ENCODE data around the gene CLK1. TPM values are rescaled to one million over a fixed set of nuclear protein-coding genes. Genes with fewer than 3 reads are reported as not detected.
A peak's percentile ranks its signal among the peaks of the same experiment; 100 is the strongest.

CLK1 gene
- total and polyA plus RNA-seq, 2 of the 13 experiments (the other 11 are each of a cell fraction or from before 2014, with no cell fraction given), result 66.6 to 101 TPM

DNA sequence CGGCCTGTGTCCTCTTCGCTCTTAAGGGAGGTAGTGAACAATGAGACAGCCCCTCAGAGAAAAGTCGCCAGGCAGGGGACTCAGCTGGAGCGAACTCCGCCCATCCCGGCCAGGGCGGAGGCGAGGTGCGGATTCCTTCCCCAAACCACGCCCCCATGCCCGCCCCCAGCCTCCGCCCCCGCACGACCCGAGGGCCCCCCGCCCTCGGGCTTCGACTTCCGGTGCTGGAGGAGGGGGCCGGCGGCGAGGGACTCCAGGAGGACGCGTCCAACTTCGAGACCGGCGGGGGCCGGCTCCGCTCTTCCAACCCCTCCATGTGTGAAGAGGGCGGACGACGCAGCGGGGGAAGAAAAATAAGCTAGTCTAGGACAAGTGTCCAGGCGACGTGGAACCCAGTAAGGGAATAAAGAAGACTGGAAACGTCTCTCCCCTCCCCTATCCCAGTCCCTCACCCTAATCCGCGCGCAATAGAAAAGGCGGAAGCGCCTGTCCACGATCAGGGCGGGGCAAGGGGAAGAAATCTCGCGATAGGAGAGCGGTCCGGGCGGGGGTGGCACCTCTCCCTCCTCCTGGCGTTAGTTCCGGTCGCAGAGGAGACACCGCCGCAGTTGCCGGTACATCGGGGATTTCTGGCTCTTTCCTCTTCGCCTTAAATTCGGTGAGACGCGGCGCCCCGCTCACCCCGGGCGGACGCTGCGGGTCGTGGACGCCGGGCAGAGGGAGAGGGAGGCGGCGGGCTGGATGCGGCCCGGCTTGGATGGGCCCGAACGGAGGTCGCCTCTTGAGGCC, 52.9 kb downstream of the CLK1 start, which contains the start of gene BZW1 (continued):
- TF ChIP-seq, protein P1, sequence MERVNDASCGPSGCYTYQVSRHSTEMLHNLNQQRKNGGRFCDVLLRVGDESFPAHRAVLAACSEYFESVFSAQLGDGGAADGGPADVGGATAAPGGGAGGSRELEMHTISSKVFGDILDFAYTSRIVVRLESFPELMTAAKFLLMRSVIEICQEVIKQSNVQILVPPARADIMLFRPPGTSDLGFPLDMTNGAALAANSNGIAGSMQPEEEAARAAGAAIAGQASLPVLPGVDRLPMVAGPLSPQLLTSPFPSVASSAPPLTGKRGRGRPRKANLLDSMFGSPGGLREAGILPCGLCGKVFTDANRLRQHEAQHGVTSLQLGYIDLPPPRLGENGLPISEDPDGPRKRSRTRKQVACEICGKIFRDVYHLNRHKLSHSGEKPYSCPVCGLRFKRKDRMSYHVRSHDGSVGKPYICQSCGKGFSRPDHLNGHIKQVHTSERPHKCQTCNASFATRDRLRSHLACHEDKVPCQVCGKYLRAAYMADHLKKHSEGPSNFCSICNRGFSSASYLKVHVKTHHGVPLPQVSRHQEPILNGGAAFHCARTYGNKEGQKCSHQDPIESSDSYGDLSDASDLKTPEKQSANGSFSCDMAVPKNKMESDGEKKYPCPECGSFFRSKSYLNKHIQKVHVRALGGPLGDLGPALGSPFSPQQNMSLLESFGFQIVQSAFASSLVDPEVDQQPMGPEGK (CRISPR knock-in tag; IDR thresholded peaks at IDR 0.05), result peak; percentile 96
- TF ChIP-seq, protein P2, sequence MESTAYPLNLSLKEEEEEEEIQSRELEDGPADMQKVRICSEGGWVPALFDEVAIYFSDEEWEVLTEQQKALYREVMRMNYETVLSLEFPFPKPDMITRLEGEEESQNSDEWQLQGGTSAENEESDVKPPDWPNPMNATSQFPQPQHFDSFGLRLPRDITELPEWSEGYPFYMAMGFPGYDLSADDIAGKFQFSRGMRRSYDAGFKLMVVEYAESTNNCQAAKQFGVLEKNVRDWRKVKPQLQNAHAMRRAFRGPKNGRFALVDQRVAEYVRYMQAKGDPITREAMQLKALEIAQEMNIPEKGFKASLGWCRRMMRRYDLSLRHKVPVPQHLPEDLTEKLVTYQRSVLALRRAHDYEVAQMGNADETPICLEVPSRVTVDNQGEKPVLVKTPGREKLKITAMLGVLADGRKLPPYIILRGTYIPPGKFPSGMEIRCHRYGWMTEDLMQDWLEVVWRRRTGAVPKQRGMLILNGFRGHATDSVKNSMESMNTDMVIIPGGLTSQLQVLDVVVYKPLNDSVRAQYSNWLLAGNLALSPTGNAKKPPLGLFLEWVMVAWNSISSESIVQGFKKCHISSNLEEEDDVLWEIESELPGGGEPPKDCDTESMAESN (CRISPR knock-in tag; conservative IDR thresholded peaks at IDR 0.05), result peak; percentile 89
- TF ChIP-seq, protein P3, sequence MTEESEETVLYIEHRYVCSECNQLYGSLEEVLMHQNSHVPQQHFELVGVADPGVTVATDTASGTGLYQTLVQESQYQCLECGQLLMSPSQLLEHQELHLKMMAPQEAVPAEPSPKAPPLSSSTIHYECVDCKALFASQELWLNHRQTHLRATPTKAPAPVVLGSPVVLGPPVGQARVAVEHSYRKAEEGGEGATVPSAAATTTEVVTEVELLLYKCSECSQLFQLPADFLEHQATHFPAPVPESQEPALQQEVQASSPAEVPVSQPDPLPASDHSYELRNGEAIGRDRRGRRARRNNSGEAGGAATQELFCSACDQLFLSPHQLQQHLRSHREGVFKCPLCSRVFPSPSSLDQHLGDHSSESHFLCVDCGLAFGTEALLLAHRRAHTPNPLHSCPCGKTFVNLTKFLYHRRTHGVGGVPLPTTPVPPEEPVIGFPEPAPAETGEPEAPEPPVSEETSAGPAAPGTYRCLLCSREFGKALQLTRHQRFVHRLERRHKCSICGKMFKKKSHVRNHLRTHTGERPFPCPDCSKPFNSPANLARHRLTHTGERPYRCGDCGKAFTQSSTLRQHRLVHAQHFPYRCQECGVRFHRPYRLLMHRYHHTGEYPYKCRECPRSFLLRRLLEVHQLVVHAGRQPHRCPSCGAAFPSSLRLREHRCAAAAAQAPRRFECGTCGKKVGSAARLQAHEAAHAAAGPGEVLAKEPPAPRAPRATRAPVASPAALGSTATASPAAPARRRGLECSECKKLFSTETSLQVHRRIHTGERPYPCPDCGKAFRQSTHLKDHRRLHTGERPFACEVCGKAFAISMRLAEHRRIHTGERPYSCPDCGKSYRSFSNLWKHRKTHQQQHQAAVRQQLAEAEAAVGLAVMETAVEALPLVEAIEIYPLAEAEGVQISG (CRISPR knock-in tag; IDR thresholded peaks at IDR 0.05), result peak; percentile 39; the same call in 1 of the 2 replicates
- TF ChIP-seq, protein P4, sequence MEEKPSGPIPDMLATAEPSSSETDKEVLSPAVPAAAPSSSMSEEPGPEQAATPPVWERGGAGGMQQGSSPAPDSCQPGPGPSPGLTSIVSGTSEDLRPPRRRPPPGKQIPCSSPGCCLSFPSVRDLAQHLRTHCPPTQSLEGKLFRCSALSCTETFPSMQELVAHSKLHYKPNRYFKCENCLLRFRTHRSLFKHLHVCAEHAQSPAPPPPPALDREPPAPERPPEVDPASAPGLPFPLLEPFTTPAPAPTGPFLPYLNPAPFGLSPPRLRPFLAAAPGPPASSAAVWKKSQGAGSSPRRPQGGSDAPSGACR (CRISPR knock-in tag; IDR thresholded peaks at IDR 0.05), result no peak
- TF ChIP-seq ARNT (IDR thresholded peaks at IDR 0.05) (no peak), NR2F1 (CRISPR knock-in tag; IDR thresholded peaks at IDR 0.05) (peak in 1 of 2 experiments; percentile 48; a peak in 1 of 4 replicates), NFIB (CRISPR knock-in tag; IDR thresholded peaks at IDR 0.05; ENCODE audit: borderline replicate concordance) (no peak), ZNF383 (CRISPR knock-in tag; IDR thresholded peaks at IDR 0.05; ENCODE audit: borderline replicate concordance) (0 out of 2 replicates have a peak, but pooled peaks have one; percentile 18), ZNF598 (CRISPR knock-in tag; IDR thresholded peaks at IDR 0.05; ENCODE audit: borderline replicate concordance) (peak; percentile 25), YEATS4 (CRISPR knock-in tag; IDR thresholded peaks at IDR 0.05; ENCODE audit: borderline replicate concordance) (peak; percentile 80; the same call in 1 of the 2 replicates), KAT8 (CRISPR knock-in tag; IDR thresholded peaks at IDR 0.05) (peak; percentile 91), ZFP36 (IDR thresholded peaks at IDR 0.05; ENCODE audit: borderline replicate concordance, low read depth, low read length, partially characterized antibody) (no peak)
- TF ChIP-seq, protein P5, sequence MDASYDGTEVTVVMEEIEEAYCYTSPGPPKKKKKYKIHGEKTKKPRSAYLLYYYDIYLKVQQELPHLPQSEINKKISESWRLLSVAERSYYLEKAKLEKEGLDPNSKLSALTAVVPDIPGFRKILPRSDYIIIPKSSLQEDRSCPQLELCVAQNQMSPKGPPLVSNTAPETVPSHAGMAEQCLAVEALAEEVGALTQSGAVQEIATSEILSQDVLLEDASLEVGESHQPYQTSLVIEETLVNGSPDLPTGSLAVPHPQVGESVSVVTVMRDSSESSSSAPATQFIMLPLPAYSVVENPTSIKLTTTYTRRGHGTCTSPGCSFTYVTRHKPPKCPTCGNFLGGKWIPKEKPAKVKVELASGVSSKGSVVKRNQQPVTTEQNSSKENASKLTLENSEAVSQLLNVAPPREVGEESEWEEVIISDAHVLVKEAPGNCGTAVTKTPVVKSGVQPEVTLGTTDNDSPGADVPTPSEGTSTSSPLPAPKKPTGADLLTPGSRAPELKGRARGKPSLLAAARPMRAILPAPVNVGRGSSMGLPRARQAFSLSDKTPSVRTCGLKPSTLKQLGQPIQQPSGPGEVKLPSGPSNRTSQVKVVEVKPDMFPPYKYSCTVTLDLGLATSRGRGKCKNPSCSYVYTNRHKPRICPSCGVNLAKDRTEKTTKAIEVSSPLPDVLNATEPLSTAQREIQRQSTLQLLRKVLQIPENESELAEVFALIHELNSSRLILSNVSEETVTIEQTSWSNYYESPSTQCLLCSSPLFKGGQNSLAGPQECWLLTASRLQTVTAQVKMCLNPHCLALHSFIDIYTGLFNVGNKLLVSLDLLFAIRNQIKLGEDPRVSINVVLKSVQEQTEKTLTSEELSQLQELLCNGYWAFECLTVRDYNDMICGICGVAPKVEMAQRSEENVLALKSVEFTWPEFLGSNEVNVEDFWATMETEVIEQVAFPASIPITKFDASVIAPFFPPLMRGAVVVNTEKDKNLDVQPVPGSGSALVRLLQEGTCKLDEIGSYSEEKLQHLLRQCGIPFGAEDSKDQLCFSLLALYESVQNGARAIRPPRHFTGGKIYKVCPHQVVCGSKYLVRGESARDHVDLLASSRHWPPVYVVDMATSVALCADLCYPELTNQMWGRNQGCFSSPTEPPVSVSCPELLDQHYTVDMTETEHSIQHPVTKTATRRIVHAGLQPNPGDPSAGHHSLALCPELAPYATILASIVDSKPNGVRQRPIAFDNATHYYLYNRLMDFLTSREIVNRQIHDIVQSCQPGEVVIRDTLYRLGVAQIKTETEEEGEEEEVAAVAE (CRISPR knock-in tag; IDR thresholded peaks at IDR 0.05; ENCODE audit: borderline replicate concordance), result no peak
- TF ChIP-seq, protein P6, sequence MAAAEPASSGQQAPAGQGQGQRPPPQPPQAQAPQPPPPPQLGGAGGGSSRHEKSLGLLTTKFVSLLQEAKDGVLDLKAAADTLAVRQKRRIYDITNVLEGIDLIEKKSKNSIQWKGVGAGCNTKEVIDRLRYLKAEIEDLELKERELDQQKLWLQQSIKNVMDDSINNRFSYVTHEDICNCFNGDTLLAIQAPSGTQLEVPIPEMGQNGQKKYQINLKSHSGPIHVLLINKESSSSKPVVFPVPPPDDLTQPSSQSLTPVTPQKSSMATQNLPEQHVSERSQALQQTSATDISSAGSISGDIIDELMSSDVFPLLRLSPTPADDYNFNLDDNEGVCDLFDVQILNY (CRISPR knock-in tag; conservative IDR thresholded peaks at IDR 0.05), result peak; percentile 8; the same call in 1 of the 2 replicates
